AG04450 (cell line): ENCODE data around the gene RAB3IL1. TPM values are rescaled to one million over a fixed set of nuclear protein-coding genes. Genes with fewer than 3 reads are reported as not detected.
A peak's percentile ranks its signal among the peaks of the same experiment; 100 is the strongest.

ENCODE experiments used
- CTCF ChIA-PET: fragments of 300-600, 350-600 bp; formaldehyde crosslinking; extraction: SDS; loops from one replicate; lab custom pipeline; 2022; ENCODE audit warnings: antibody characterized with exemption, inconsistent platforms; lab: Charles Lee
- POLR2A ChIA-PET: fragments of 350-600 bp; formaldehyde crosslinking; extraction: SDS; loops from one replicate; lab custom pipeline; 2021; ENCODE audit warnings: antibody characterized with exemption, inconsistent platforms; lab: Yijun Ruan, JAX
- DNase-seq: peaks from one replicate; pipeline ENCODE4 v3.0.0-alpha.2; 2011; ENCODE audit warnings: low read depth, low spot score
- H3K27ac ChIP-seq: one replicate; pipeline ENCODE4 v1.5.1; 2012; ENCODE audit warnings: low read depth, low read length, control low read depth
- H3K27me3 ChIP-seq: one replicate; pipeline ENCODE4 v1.6.0; 2012; ENCODE audit warnings: low read length; ENCODE audit not compliant: control insufficient read depth, insufficient read depth
- H3K4me3 ChIP-seq: 2 replicates; pipeline ENCODE4 v1.5.1; 2011; ENCODE audit warnings: mild to moderate bottlenecking, low read depth, low read length, control low read depth
- H3K9me3 ChIP-seq: 2 replicates; pipeline ENCODE4 v1.5.1; 2012; ENCODE audit warnings: low read length; ENCODE audit not compliant: control insufficient read depth, insufficient read depth
- CTCF ChIP-seq: IDR thresholded peaks from 2 replicates; pipeline ENCODE4 v1.5.1; 2011; ENCODE audit warnings: low read depth, low read length, control low read depth, inconsistent platforms
- polyA plus RNA-seq: library from polyadenylated mRNA; depleted of rRNA; stranded (reverse); fragments of >200 nt; gene quantifications from 2 replicates; pipeline ENCODE4 v1.2.3, GENCODE V29; 2011

RAB3IL1 gene
- polyA plus RNA-seq, 1 experiment: 2.7 TPM

GRCh38 chr11:61922539-61922938, 5.2 kb upstream of the RAB3IL1 start:
- ChIA-PET CTCF (interaction anchor here (0.9 to 4.5 kb wide), 6 partner anchors 17 to 186 kb away, joined by 3 to 56 read pairs (median 14); no protein-coding TSS in a partner anchor), POLR2A (no interaction called here)
- Histone ChIP-seq H3K27me3 (peaks cover 22% of the 10 kb centered on the region), H3K27ac (peak overlapping the region; percentile 73), H3K4me3 (no peak overlapping the region), H3K9me3 (no peaks in the 10 kb centered on the region)
- peak; percentile 27 for DNase-seq
- no peak for TF ChIP-seq CTCF

- no peak overlapping the region for H3K27ac ChIP-seq
- H3K4me3 ChIP-seq: no peak overlapping the region
- no peak for TF ChIP-seq CTCF
- peaks cover 28% of the 10 kb centered on the region for H3K27me3 ChIP-seq
- ChIA-PET CTCF (interaction anchor here (2.8 kb wide), 1 partner anchor 26 kb away, joined by 7 read pairs; no protein-coding TSS in a partner anchor), POLR2A (no interaction called here)
- no peaks in the 10 kb centered on the region for H3K9me3 ChIP-seq
- no peak for DNase-seq
Observed at GRCh38 chr11:61921446-61921845, 4.1 kb upstream of the RAB3IL1 start.

GRCh38 chr11:61919705-61920631, 2.6 kb upstream of the RAB3IL1 start:
- ChIA-PET CTCF (interaction anchor here (1.1 to 2.8 kb wide), 3 partner anchors 22 to 188 kb away, joined by 3 to 7 read pairs (median 6); no protein-coding TSS in a partner anchor), POLR2A (no interaction called here)
- DNase-seq: no peak
- Histone ChIP-seq H3K27me3 (peaks cover 29% of the 10 kb centered on the region), H3K4me3 (no peak overlapping the region), H3K27ac (no peak overlapping the region), H3K9me3 (no peaks in the 10 kb centered on the region)
- no peak for TF ChIP-seq CTCF

- Histone ChIP-seq H3K27ac (no peak overlapping the region), H3K27me3 (peaks cover 29% of the 10 kb centered on the region), H3K9me3 (no peaks in the 10 kb centered on the region), H3K4me3 (no peak overlapping the region)
- DNase-seq: no peak
- CTCF ChIA-PET: interaction anchor here (1.1 to 2.8 kb wide), 3 partner anchors 21 to 189 kb away, joined by 3 to 7 read pairs (median 6); no protein-coding TSS in a partner anchor
- no peak for TF ChIP-seq CTCF
- POLR2A ChIA-PET: no interaction called here
Observed at GRCh38 chr11:61918938-61919704, 1.8 kb upstream of the RAB3IL1 start.
